GM10847 (cell line): Measurements from ENCODE around the gene MOSPD3.

ENCODE experiments used
- POLR2A ChIP-seq: IDR thresholded peaks from 2 replicates; pipeline ENCODE4 v1.6.1; 2011; ENCODE audit not compliant: insufficient read length; ENCODE audit errors: extremely low read depth

The MOSPD3 gene, protein sequence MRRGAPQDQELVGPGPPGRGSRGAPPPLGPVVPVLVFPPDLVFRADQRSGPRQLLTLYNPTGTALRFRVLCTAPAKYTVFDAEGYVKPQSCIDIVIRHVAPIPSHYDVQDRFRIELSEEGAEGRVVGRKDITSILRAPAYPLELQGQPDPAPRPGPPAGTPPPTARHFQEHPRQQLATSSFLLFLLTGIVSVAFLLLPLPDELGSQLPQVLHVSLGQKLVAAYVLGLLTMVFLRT

DNA sequence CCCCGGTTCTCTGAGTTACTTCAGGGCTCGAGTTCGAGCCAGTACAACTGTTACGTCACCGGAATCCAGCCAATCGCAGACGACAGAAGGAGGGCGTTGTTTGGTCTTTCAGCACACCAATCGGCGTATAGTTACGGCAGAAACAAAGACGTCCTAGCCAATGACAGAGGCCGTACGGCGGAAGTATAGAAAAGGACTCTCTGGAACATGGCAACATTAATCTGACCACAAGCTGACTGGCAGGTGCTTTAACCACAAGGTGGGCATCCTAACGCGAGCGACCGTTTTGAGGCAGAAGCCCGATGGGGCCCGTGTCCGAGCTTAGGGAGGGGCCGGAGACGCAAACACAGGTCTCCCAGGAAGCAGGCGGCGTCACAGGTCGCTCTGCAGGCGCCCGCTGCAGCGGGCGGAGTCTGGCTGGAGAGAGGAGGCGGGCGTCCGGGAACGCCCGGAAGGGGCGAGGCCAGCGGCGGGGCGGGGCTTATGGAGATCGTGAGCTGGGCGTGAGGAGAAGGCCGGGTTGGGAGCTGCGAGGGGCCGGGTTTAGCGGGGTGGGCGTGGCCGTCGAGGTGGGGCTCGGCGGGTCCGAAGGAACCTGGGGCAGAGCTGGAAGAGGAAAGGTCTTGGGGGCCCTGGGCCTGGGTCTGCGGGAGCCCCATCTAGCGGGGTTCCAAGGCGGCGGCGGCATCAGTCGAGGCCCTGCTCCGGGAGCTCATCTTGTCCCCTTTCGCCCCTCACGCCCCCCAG is at the start of gene MOSPD3:
TSS of gene MOSPD3 (plus strand) at position 558 of the 747 bp plus-strand sequence. CDS start 252 bp downstream, outside the sequence.
- TF ChIP-seq POLR2A, result peak; percentile 87

DNA sequence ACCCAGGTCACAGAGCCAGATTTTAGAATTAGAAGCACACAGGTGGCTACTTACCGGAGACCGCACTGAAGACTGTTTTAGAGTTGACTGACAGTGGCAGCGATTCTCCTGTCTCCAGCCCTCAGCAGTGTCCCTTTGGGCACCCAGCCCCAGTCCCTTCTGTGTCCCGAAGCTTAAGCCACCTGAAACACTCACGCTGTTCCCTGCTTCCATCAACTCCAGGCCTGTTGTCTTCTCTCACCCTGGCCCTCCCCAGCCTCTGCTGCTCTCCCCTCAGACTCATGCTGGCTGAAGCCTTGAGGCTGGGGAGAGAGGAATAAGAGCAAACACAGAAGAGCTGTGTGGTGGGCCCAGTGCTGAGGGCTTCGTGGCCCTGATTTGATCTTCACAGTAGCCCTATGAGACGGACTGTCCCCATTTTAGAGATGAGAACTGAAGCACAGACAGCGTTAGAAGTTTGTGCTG is 49.2 kb upstream of the MOSPD3 start:
- no peak for TF ChIP-seq POLR2A

DNA sequence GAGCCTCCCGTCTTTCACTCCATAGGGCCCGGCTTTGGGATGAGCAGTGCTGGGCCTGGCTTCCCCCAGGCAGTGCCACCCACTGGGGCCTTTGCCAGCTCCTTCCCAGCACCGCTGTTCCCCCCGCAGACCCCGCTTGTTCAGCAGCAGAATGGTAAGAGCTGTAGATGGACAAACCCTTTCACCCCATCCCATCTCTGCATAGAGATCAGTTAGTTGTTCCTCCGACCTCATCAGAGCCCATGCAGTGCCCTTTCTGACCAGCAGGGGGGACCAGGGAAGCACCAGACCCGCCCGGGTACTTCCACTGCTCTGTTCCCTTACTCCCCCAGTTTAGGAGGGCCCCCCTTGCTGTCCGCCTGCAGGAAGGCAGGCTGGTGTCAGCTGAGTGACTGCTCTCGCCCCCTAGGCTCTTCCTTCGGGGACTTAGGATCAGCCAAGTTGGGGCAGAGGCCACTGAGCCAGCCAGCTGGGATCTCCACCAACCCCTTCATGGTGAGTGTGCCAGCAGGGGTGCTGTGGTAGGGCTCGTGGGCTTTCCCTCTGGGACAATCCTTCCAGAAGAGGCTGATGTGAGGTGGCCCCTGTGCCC is 48.4 kb upstream of the MOSPD3 start:
- no peak for TF ChIP-seq POLR2A

DNA sequence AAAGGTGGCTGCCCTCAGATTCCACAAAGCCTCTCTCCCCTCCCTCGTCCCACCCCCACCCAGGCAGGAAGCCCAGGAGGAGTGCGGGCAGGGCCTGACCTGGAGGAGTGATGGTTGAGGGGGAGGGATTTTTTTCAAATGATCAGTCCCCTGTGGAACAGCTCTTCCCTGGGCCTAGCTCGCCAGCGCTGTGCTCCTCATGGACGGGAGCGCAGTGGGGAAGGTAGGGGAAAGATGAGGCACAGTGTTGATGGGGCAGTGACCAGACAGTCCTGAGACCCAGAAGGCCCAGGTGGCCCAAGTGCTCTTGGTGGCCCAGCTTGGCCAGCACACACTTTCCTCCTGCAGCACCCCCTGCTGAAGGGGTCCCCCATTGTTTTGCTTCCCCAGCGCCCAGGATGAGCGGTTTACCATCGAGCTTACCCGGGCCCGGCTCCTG is 47.2 kb upstream of the MOSPD3 start:
- TF ChIP-seq POLR2A, result no peak

DNA sequence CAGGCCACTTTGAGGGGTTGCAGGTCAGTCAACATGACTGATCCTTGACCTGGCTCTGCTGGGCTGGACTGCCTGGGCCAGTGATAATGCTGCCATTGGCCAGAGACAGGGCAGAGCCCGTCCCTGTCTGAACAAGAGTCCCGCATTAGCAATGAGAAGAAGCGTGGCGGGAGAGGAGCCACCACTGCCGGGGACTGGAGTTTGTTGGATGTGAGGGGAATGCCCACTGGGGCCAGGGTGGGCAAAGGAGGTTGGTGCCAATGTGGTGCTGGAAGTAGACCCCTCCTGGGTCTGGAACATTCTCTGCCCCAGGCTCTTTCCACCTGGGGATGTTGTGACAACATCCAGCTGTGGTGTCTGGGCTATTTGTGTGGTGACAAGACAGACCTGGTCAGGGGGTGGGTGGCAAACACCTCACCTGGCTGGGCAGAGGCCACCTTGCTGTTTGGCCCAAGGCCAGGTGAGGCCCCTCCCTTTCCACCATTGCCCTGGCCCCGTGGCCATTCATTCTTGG is 46.3 kb upstream of the MOSPD3 start:
- no peak for TF ChIP-seq POLR2A

DNA sequence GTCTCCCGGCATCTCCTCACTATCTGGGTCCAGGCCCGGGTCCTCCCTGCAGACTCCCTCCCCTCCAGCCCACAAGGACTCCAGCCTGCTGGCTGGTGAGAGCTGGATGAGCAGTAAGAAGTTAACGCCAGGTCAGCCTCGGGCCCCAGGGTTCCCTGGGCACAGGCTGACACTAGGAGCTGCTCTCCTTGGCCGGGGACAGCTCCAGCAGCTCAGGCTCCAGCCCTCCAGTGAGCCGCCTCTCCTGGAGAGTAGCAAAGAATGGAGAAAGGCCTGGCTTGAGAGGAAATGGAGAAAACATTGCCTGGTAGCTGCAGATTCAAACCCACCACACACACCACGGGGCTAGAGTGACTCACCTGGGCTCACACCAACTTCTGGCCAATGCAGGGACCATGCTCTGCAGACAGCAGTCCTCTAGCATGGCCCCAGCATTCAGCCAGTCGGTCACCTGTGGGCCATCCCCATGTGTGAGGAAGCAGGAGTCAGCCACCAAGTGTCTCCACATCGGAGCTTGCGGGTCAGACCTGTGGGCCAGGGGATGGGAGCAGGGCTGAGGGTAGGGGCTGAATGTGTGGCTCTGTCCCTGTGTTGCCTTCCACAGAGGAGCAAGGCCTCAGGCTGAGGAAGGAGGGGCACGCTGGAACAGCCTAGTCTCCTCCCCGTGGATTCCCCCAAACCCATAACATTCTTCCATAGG is 45.2 kb upstream of the MOSPD3 start:
- no peak for TF ChIP-seq POLR2A

DNA sequence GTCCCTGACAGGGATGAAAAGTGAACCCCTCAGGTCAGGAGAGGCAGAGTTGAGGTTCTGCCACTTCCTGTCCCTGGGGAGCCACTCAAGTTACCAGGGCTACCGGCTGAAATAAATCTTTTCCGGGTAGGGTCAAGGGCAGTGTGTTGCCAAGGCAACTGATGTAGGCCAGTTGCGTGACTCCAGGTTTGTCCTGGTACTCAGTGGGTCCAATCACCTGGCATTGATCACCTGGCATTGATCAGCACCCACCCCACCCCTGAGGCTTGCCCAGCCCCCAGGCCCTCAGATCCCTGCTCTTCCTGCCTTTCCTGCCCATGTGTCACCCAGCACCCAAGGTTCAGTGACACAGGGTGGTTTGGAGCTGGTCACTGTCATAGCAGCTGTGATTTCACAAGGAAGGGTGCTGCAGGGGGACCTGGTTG is 44.6 kb upstream of the MOSPD3 start:
- no peak for TF ChIP-seq POLR2A

DNA sequence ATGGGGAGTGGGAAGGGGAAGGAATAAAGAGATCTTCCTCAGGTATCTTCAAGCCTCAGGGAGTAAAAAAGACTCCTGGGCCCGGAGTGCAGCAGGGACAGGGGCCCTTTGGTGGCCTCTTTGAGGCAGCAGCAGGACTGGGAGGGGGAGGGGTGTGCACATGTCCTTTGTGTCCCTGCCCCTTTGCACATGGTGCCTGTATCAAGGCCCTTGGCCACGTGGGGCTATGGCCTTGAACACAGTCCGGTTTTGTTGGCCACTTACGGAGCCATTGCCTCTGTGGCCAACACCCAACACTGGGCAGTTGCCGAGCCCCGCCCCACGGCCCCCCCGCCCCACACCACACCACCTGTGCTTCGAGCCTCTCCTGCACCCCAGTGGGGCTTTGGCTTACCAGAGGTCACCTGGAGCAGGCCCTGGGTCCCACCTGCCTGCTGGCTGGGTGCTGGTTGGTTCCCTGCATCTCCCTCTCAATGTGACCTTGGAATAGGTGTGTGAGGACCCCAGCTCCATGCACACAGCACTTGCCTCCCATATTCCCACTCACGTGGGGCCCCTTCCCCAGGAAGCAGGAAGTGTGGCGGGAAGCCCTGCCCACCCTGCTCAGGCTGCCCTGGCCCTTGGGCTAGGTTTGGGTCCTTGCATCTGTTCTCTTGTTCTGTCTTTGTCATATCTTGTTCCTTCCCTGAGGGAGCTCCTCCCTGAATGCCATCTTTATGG is 44.0 kb upstream of the MOSPD3 start:
- TF ChIP-seq POLR2A, result no peak

DNA sequence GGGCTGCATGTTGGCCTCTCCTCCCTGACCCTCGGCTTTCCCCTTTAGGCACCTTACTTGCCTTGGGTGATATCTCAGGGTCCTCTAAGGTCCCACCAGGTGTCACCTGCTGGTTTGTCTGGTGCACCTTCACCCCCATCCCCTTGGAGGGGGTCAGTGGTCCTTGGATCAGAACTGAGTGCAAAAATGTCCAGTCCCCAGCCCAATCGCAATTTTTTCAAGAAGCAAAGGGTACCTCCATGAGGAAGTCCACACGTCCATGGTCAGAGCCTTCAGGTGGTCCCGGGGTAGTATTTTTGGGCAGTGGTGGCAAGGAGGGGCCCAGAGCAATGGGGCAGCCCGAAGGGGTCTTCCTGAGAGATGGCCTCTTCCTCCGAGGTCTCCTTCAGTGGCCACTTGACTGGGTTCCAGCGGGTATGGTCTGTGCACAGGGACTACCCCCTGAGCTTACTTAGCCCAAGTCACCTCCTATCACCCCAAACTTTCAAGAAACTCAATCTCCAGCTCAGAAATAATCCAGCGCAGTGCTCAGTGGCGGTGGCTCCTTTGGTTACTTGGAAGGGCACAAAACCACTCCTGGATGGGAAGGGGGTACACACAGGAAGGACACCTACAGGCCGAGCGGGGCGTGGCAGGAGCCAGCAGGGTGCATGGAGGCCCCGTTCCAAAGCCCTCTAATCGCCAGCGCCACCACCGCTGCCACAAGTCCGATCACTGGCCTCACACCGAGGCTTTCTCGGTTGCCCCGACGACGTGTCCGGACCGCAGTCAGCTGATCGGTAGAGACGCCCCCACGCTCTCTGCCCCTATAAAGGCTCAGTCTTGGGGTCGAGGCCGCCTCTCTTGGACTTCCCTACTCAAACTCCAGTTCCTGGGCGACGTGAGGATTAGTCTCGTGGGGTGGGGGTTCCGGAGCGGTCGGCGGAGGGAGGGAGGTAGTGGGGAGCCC is 43.2 kb upstream of the MOSPD3 start:
- TF ChIP-seq POLR2A, result no peak

DNA sequence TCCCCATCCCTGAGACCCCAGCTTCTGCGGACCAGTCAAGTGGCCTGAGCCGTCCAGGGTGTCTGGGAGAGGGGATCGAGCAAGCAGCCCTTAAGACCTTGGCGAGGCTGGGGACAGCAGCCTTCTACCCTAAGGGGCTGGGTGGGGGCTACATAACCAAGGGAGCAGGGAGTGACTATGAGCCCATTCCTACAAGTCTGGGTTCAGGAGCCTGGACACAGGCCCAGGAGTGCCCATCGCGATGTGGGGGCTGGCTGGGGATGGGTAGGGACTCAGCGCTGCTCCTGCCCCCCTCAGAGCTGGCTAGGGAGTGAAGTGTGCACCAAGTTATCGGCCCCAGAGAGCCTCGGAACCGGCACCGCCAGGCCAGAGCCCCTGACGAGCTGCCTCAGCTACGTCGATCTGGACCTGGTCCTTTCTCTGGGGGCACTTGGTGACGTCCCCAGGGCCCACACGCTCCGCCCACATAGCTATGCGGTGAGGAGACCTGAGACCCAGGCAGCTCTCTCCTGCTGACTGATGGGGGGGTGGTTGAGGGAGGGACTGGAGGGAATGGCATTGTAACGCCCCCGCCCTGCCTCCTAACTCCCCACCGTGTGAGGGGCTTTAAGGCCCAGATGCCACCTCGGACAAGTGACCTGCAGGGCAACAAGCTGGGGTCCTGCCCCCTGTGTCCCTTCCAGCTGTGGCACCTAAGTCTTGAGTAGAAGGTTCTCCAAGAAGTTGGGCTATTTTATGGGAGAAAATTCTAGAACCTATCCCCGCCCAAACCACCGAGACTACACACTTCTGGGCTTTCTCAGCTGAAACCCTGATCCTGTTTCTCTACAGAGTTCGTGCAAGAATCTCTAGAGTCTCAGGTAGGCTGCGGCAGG is 41.1 kb upstream of the MOSPD3 start:
- TF ChIP-seq POLR2A, result no peak

DNA sequence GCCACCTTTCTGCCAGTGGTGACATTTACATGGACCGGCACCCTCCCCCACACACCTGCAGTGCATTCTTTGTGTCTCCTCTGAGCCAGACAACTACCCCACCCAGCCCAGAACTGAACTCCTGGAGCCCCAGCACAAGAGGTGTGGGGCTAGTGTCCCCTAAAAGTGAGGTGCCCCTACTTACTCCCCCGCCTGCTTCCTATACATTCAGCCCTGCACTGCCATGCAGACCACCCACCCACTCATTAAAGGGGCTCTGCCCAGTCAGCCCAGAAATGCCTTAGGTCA is 40.6 kb upstream of the MOSPD3 start:
- TF ChIP-seq POLR2A, result no peak

DNA sequence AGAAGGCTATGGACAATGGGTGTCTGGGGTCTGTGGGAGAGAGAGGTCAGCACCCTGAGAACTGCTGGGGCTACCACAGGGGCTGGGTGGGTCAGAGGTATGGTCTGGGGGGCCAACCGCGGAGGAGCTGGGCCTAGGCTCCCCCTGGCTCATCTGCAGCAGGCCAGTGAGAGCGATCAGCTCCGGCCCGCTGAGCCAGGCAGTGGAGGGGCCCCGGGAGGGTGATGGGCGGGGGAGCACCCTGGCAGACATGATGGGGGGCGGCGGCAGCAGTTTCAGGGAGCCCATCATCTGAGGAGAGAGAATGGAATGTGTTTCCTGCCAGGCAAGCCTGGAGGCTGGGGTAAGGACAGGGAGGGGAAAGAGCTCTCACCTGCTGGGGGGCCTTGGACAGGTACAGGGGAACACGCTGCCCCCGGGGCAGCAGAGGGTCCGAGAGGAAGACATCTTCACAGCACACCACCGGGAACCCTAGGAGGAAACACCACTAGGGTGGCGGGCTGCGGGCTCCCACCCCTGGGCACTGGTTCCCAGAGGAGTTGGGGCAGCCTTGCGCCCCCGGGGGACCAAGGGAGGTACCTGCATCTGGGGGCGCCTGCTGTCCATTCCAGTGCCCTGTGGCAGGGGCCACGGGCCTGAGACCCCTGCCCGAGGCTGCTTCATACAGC is 39.9 kb upstream of the MOSPD3 start:
- TF ChIP-seq POLR2A, result no peak
